CD4-positive, alpha-beta T cell treated with Interleukin-4 for 1 hour (primary cell): ENCODE results near the gene ZRSR2.

ENCODE experiments used
- DNase-seq, 2 donors: peaks; one replicate each; pipeline ENCODE4 v3.0.0-alpha.2; 2020 to 2022

ZRSR2 gene

GRCh38 chrX:15854080-15854655 lies 63.9 kb downstream of the ZRSR2 start:
- peak; percentile 38 to 63 for DNase-seq

- DNase-seq = peak; percentile 95 to 98
Measured at GRCh38 chrX:15854712-15855567, 64.7 kb downstream of the ZRSR2 start, which contains the start of gene AP1S2. TSS of gene AP1S2 (minus strand) at chrX:15854813. CDS start at chrX:15852524, 2,289 bp downstream.

- no peak for DNase-seq
Measured at GRCh38 chrX:15855568-15856221, 65.4 kb downstream of the ZRSR2 start.

- peak in 1 of 2 donors; percentile 25 for DNase-seq
Measured at GRCh38 chrX:15856222-15856587, 65.9 kb downstream of the ZRSR2 start.

- no peak for DNase-seq
Measured at GRCh38 chrX:15856636-15857035, 66.4 kb downstream of the ZRSR2 start.

GRCh38 chrX:15858051-15858450 lies 67.8 kb downstream of the ZRSR2 start:
- no peak for DNase-seq

GRCh38 chrX:15860921-15861320 lies 70.6 kb downstream of the ZRSR2 start:
- DNase-seq = no peak

GRCh38 chrX:15864023-15864422 lies 73.7 kb downstream of the ZRSR2 start:
- no peak for DNase-seq

GRCh38 chrX:15864629-15865028 lies 74.3 kb downstream of the ZRSR2 start:
- no peak for DNase-seq

GRCh38 chrX:15866147-15866546 lies 75.9 kb downstream of the ZRSR2 start:
- DNase-seq = no peak

GRCh38 chrX:15869695-15870094 lies 79.4 kb downstream of the ZRSR2 start:
- DNase-seq = no peak

- no peak for DNase-seq
Measured at GRCh38 chrX:15870310-15870709, 80.0 kb downstream of the ZRSR2 start.
